ENCODE measurements around the gene SPOCK1. TPM values are rescaled to one million over a fixed set of nuclear protein-coding genes. Genes with fewer than 3 reads are reported as not detected.
"Not testable (repeated sequence)": the region's sequence is repeated elsewhere in the genome, so short reads cannot be mapped to it uniquely, and the experiment has no call there.

SPOCK1 gene
- total RNA-seq, 1 donor from 2014 or later, result 3.7 TPM

DNA sequence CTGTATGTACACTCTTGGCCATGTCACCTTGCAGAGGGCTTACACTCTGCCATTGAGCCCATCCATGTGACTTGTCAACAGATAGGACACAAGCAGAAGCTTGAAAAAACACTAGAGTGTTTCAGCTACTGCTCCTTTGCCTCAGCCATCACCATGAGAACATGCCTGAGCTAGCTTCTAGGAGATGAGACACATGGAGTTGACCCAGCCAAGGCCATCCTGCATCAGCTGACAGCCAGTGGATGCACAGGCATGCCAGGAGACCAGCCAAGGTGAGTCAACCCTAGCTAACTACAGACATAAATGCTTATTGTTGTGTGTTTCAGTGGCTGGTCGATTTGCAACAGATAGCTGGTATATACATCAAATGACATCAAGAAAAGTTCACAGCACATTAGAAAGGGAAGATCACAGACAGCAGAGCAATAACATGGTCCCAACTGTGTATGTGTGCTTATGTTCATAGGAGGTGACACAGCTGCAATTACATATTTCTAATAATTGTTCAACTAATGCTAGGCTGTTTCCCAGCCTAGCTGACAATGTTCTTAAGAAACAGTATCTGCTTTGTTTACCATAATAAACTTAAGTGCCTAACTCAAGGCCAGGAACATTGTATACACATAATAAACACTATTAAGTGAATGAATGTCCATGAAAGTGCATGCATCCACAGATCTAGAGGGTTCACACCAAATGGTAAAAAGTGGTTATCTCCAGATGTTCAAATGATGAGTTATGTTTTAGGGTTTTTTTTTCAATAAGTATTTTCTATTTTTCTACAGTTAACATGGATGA lies 105.7 kb downstream of the SPOCK1 start:
- Histone ChIP-seq H3K4me3 (ENCODE audit: low read length in 3 of 3) (no peak overlapping the region), H3K36me3 (ENCODE audit: control insufficient read depth in 3 of 3, insufficient read depth in 3 of 3, low read length in 3 of 3) (no peaks in the 10 kb centered on the region), H3K9me3 (ENCODE audit: control insufficient read depth in 3 of 3, low read length in 3 of 3) (no peaks in the 10 kb centered on the region), H3K4me1 (ENCODE audit: control insufficient read depth in 3 of 3, insufficient read depth in 3 of 3, low read length in 3 of 3) (peaks cover 8 to 24% (median 17%) of the 10 kb centered on the region in 3 donors), H3K9ac (ENCODE audit: low read depth in 1 of 3, low read length in 3 of 3) (no peak overlapping the region), H3K27me3 (ENCODE audit: control insufficient read depth in 3 of 3, insufficient read depth in 3 of 3, low read length in 3 of 3) (no peaks in the 10 kb centered on the region), H3K27ac (ENCODE audit: low read depth, low read length) (no peak overlapping the region)

DNA sequence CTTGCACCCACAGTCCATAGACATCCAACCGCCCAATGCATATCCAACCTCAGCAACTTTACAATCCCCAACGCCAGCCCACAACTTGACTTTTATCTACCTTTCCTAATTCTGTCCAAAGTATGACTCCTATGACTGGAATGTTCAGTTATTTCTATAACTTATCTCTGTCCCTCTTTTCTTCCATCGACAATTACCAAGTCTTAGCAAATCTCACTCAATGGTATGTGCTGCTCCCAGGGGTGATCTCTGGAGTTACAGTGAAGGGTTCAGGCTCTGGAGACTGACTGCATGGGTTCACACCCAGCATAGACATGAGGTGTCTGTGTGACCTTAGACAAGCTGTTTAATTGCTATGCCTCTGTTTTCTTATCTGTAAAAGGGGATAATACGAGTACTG lies 106.9 kb downstream of the SPOCK1 start:
- no peaks in the 10 kb centered on the region for H3K27me3 ChIP-seq (ENCODE audit: control insufficient read depth in 3 of 3, insufficient read depth in 3 of 3, low read length in 3 of 3)
- H3K9ac ChIP-seq (ENCODE audit: low read depth in 1 of 3, low read length in 3 of 3), result no peak overlapping the region
- no peaks in the 10 kb centered on the region for H3K9me3 ChIP-seq (ENCODE audit: control insufficient read depth in 3 of 3, low read length in 3 of 3)
- no peak overlapping the region for H3K4me3 ChIP-seq (ENCODE audit: low read length in 3 of 3)
- no peak overlapping the region for H3K27ac ChIP-seq (ENCODE audit: low read depth, low read length)
- no peaks in the 10 kb centered on the region for H3K36me3 ChIP-seq (ENCODE audit: control insufficient read depth in 3 of 3, insufficient read depth in 3 of 3, low read length in 3 of 3)
- peaks cover 9 to 25% (median 17%) of the 10 kb centered on the region in 3 donors for H3K4me1 ChIP-seq (ENCODE audit: control insufficient read depth in 3 of 3, insufficient read depth in 3 of 3, low read length in 3 of 3)

DNA sequence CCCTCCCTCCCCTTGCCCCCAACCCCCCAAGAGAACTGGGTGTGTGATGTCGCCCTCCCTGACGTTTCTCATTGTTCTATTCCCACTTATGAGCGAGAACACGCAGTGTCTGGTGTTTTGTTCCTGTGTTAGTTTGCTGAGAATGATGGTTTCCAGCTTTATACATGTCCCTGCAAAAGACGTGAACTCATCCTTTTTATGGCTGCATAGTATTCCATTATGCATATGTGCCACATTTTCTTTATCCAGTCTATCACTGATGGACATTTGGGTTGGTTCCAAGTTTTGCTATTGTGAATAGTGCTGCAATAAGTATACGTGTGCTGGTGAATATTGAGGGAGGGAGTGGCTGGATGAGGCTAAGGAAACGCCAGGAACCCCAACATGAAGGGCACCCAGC lies 108.1 kb downstream of the SPOCK1 start:
- not testable (repeated sequence) for H3K9me3 ChIP-seq (ENCODE audit: control insufficient read depth in 3 of 3, low read length in 3 of 3); H3K36me3 ChIP-seq (ENCODE audit: control insufficient read depth in 3 of 3, insufficient read depth in 3 of 3, low read length in 3 of 3); H3K27me3 ChIP-seq (ENCODE audit: control insufficient read depth in 3 of 3, insufficient read depth in 3 of 3, low read length in 3 of 3); H3K27ac ChIP-seq (ENCODE audit: low read depth, low read length); H3K4me3 ChIP-seq (ENCODE audit: low read length in 3 of 3); H3K9ac ChIP-seq (ENCODE audit: low read depth in 1 of 3, low read length in 3 of 3)
- H3K4me1 ChIP-seq (ENCODE audit: control insufficient read depth in 3 of 3, insufficient read depth in 3 of 3, low read length in 3 of 3), result peaks cover 9 to 25% (median 17%) of the 10 kb centered on the region in 3 donors

DNA sequence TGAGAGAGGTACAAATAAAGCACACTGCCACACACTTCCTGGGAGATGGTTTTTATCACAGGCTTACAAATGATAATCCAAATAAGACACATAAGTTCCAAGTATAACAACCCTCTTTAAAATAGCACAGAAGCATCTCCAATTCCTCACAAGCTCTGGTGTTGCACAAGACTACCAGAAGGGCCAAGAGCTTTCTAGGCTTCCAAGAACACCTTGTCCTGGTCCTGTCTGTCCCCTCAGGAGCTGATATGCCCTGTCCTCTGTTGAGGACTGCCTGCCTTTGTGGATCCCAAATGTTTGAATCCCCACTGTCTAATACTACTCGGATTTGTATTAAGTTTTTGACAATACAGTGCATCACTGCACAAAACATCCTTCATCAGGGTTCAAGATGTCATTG lies 110.1 kb downstream of the SPOCK1 start:
- Histone ChIP-seq H3K4me1 (ENCODE audit: control insufficient read depth in 3 of 3, insufficient read depth in 3 of 3, low read length in 3 of 3) (peaks cover 9 to 16% (median 12%) of the 10 kb centered on the region in 3 donors), H3K9ac (ENCODE audit: low read depth in 1 of 3, low read length in 3 of 3) (no peak overlapping the region), H3K4me3 (ENCODE audit: low read length in 3 of 3) (no peak overlapping the region), H3K27me3 (ENCODE audit: control insufficient read depth in 3 of 3, insufficient read depth in 3 of 3, low read length in 3 of 3) (no peaks in the 10 kb centered on the region), H3K27ac (ENCODE audit: low read depth, low read length) (no peak overlapping the region), H3K9me3 (ENCODE audit: control insufficient read depth in 3 of 3, low read length in 3 of 3) (peaks cover 0 to 3% (median 0%) of the 10 kb centered on the region in 3 donors), H3K36me3 (ENCODE audit: control insufficient read depth in 3 of 3, insufficient read depth in 3 of 3, low read length in 3 of 3) (no peaks in the 10 kb centered on the region)

DNA sequence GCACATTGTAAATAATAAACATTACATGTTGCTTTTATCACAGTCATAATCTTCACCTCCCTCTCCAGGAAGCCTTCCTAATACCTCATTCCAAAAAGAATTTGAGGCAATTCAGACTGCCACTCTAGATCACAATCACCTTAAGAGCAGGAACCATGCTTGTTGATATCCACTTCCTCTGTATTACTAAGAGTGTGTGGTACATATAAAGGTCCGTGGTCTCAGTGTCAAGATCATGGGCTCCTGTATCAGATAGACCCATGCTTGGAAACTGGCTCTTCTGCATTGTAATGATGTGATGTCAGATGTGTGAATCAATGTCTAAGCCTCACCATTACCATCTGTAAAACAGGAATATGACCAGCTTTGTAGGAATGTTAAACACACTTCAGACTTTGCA lies 114.1 kb downstream of the SPOCK1 start:
- Histone ChIP-seq H3K36me3 (ENCODE audit: control insufficient read depth in 3 of 3, insufficient read depth in 3 of 3, low read length in 3 of 3) (no peaks in the 10 kb centered on the region), H3K4me3 (ENCODE audit: low read length in 3 of 3) (no peak overlapping the region), H3K27me3 (ENCODE audit: control insufficient read depth in 3 of 3, insufficient read depth in 3 of 3, low read length in 3 of 3) (no peaks in the 10 kb centered on the region), H3K27ac (ENCODE audit: low read depth, low read length) (no peak overlapping the region), H3K9me3 (ENCODE audit: control insufficient read depth in 3 of 3, low read length in 3 of 3) (peaks cover 0 to 3% (median 0%) of the 10 kb centered on the region in 3 donors), H3K9ac (ENCODE audit: low read depth in 1 of 3, low read length in 3 of 3) (no peak overlapping the region), H3K4me1 (ENCODE audit: control insufficient read depth in 3 of 3, insufficient read depth in 3 of 3, low read length in 3 of 3) (peaks cover 9 to 16% (median 12%) of the 10 kb centered on the region in 3 donors)

DNA sequence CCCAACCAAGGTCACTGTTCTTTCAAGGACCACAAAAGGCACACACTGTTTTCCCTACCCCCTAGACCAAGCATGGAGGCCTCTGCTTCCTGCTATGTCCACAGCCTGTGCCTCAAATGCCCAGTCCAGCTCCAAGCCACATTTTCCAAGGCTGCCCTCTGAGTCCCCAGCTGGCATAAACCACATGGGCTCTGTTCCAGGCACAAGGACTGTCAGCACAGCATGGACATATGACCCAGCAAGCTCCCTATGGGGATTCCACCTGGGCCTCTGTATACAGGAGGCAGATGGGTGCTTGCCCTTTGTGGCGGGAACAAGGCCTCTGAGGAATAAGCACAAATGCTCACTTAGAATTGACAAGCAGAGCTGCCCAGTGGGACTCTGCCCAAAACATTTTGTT lies 115.2 kb downstream of the SPOCK1 start:
- Histone ChIP-seq H3K36me3 (ENCODE audit: control insufficient read depth in 3 of 3, insufficient read depth in 3 of 3, low read length in 3 of 3) (no peaks in the 10 kb centered on the region), H3K27ac (ENCODE audit: low read depth, low read length) (no peak overlapping the region), H3K9ac (ENCODE audit: low read depth in 1 of 3, low read length in 3 of 3) (no peak overlapping the region), H3K4me1 (ENCODE audit: control insufficient read depth in 3 of 3, insufficient read depth in 3 of 3, low read length in 3 of 3) (peaks cover 6 to 7% (median 6%) of the 10 kb centered on the region in 3 donors), H3K4me3 (ENCODE audit: low read length in 3 of 3) (no peak overlapping the region), H3K9me3 (ENCODE audit: control insufficient read depth in 3 of 3, low read length in 3 of 3) (peaks cover 0 to 3% (median 0%) of the 10 kb centered on the region in 3 donors), H3K27me3 (ENCODE audit: control insufficient read depth in 3 of 3, insufficient read depth in 3 of 3, low read length in 3 of 3) (peaks cover 0 to under 1% (median 0%) of the 10 kb centered on the region in 3 donors)

DNA sequence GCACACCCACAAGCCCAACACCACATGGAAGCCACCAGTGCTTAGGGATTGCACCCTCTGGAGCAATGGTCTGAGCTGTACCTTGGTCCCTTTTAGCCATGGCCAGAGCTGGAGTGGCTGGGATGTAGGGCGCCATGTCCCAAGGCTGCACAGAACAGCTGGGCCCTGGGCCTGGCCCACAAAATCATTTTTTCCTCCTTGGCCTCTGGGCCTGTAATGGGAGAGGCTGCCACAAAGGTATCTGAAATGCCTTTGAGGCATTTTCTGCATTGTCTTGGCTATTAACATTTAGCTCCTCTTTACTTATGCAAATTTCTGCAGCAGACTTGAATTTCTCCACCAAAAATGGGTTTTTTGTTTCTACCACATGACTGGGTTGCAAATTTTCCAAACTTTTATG lies 117.6 kb downstream of the SPOCK1 start:
- no peak overlapping the region for H3K27ac ChIP-seq (ENCODE audit: low read depth, low read length)
- H3K9ac ChIP-seq (ENCODE audit: low read depth in 1 of 3, low read length in 3 of 3), result no peak overlapping the region
- peaks cover 0 to 2% (median 0%) of the 10 kb centered on the region in 3 donors for H3K4me1 ChIP-seq (ENCODE audit: control insufficient read depth in 3 of 3, insufficient read depth in 3 of 3, low read length in 3 of 3)
- H3K36me3 ChIP-seq (ENCODE audit: control insufficient read depth in 3 of 3, insufficient read depth in 3 of 3, low read length in 3 of 3), result no peaks in the 10 kb centered on the region
- H3K9me3 ChIP-seq (ENCODE audit: control insufficient read depth in 3 of 3, low read length in 3 of 3), result peaks cover 0 to 3% (median 0%) of the 10 kb centered on the region in 3 donors
- no peak overlapping the region for H3K4me3 ChIP-seq (ENCODE audit: low read length in 3 of 3)
- H3K27me3 ChIP-seq (ENCODE audit: control insufficient read depth in 3 of 3, insufficient read depth in 3 of 3, low read length in 3 of 3), result peaks cover 0 to 6% (median 0%) of the 10 kb centered on the region in 3 donors

DNA sequence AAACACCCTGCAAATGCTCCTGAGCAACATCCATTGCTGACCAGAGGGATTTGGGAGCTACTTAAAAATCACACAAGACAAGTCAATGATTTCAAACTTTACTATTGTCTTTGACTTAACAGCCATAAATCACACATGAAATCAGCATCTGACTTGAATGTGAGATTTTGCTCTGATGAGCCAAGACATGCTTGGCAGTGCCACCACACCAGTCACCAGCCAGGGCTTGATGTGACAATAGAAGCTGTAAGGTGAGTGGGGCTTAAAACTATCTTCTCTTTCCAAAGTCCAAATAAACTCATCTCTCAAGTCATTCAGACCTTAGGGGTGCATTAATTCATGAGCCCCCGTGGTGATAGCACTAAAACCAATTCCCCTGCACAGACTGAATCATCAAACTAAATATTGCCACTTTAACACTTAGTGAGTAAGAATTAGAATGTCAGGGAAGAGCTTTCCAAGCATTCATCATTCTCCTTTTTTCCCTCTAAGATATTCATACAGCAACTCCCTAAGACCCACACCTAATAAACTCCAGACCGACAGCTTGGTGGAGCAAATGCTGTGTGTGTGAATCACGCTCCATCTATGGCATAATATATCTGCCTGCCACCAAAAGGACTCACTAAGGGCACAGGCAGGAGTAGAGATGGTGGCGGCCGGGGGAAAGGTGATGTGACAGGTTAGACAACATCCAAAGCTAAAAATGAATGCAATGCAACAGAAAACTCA lies 119.4 kb downstream of the SPOCK1 start:
- H3K4me1 ChIP-seq (ENCODE audit: control insufficient read depth in 3 of 3, insufficient read depth in 3 of 3, low read length in 3 of 3), result peaks cover 0 to 2% (median 0%) of the 10 kb centered on the region in 3 donors
- H3K9ac ChIP-seq (ENCODE audit: low read depth in 1 of 3, low read length in 3 of 3), result no peak overlapping the region
- H3K36me3 ChIP-seq (ENCODE audit: control insufficient read depth in 3 of 3, insufficient read depth in 3 of 3, low read length in 3 of 3), result no peaks in the 10 kb centered on the region
- H3K4me3 ChIP-seq (ENCODE audit: low read length in 3 of 3), result no peak overlapping the region
- H3K27ac ChIP-seq (ENCODE audit: low read depth, low read length), result no peak overlapping the region
- peaks cover 0 to 6% (median 0%) of the 10 kb centered on the region in 3 donors for H3K27me3 ChIP-seq (ENCODE audit: control insufficient read depth in 3 of 3, insufficient read depth in 3 of 3, low read length in 3 of 3)
- no peaks in the 10 kb centered on the region for H3K9me3 ChIP-seq (ENCODE audit: control insufficient read depth in 3 of 3, low read length in 3 of 3)

DNA sequence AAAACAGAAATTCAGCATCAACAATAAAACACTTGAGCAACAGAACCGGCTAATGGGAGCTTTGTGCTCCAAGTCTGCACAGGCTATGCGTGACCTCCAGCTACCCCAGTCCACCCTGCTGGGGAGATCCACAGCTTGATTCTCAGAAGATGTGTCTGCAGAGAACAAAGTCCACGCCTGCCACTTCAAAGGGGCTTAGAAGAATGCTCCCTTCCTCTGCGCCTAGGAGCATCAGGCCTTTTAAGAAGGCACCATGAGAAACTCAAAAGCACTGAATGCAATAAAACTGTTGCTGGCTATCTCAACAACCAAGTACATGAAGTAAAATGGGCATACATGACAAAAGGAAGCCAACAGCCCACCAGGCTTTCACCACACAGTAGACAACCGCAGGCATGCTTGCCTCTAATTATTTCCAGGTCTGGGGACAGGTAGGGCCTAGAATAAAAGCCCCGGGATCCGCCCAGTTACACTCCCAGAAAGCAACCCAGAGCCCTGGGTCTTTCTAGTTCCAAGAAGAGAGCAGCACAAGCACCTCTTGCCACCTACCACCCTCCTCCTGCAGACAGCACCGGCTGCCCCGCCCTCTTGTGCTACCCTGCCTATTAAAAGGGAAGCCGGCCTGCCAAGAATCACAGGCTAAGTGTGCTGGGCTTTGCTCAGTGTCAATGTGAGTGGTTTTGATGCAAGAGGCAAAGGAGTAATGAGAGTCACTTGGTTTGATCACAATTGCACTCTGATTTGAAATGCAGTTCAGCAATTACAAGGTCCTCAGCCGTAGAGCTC lies 123.2 kb downstream of the SPOCK1 start:
- H3K27ac ChIP-seq (ENCODE audit: low read depth, low read length), result no peak overlapping the region
- no peaks in the 10 kb centered on the region for H3K9me3 ChIP-seq (ENCODE audit: control insufficient read depth in 3 of 3, low read length in 3 of 3)
- peaks cover 0 to 2% (median 0%) of the 10 kb centered on the region in 3 donors for H3K4me1 ChIP-seq (ENCODE audit: control insufficient read depth in 3 of 3, insufficient read depth in 3 of 3, low read length in 3 of 3)
- H3K9ac ChIP-seq (ENCODE audit: low read depth in 1 of 3, low read length in 3 of 3), result no peak overlapping the region
- no peaks in the 10 kb centered on the region for H3K36me3 ChIP-seq (ENCODE audit: control insufficient read depth in 3 of 3, insufficient read depth in 3 of 3, low read length in 3 of 3)
- peaks cover 0 to 6% (median 0%) of the 10 kb centered on the region in 3 donors for H3K27me3 ChIP-seq (ENCODE audit: control insufficient read depth in 3 of 3, insufficient read depth in 3 of 3, low read length in 3 of 3)
- no peak overlapping the region for H3K4me3 ChIP-seq (ENCODE audit: low read length in 3 of 3)
